Fibroblast of lung (primary cell): ENCODE results near the gene THUMPD1. TPM values are rescaled to one million over a fixed set of nuclear protein-coding genes. Genes with fewer than 3 reads are reported as not detected.
"Not testable (repeated sequence)": the region's sequence is repeated elsewhere in the genome, so short reads cannot be mapped to it uniquely, and the experiment has no call there.

Experiments used
- DNase-seq, 2 donors: peaks; one replicate each; pipeline versions ENCODE4 v3.0.0 to v3.0.0-alpha.2; 2010; ENCODE audit warnings: low read depth in 2 of 2
- H2AFZ ChIP-seq: 2 replicates; pipeline ENCODE4 v1.5.1; 2012; ENCODE audit warnings: low read length, control low read depth, inconsistent platforms
- H3K27ac ChIP-seq: 2 replicates; pipeline ENCODE4 v1.5.1; 2011; ENCODE audit warnings: low read length, control low read depth; ENCODE audit not compliant: insufficient read depth
- H3K27me3 ChIP-seq: 2 replicates; pipeline ENCODE4 v1.5.1; 2011; ENCODE audit warnings: mild to moderate bottlenecking, low read length; ENCODE audit not compliant: control insufficient read depth, insufficient read depth
- H3K36me3 ChIP-seq: 2 replicates; pipeline ENCODE4 v1.5.1; 2011; ENCODE audit warnings: low read length; ENCODE audit not compliant: control insufficient read depth, insufficient read depth
- H3K4me1 ChIP-seq: 2 replicates; pipeline ENCODE4 v1.5.1; 2011; ENCODE audit warnings: low read length; ENCODE audit not compliant: control insufficient read depth, insufficient read depth; ENCODE audit errors: extremely low read depth
- H3K4me2 ChIP-seq: 2 replicates; pipeline ENCODE4 v1.5.1; 2011; ENCODE audit warnings: low read length, control low read depth; ENCODE audit not compliant: insufficient read depth; ENCODE audit errors: extremely low read depth
- H3K4me3 ChIP-seq, 4 experiments: fragments of 200-600 bp in 1 of 4; sonication (generic) in 1 of 4; replicated peaks in 1 of 4; 2 replicates each; pipeline ENCODE4 v1.5.1; 2011 to 2016; ENCODE audit warnings: low read length in 4 of 4, low read depth in 3 of 4, mild to moderate bottlenecking in 3 of 4, control low read depth in 2 of 4, inconsistent platforms in 1 of 4, mixed read lengths in 1 of 4; ENCODE audit not compliant: insufficient read depth in 1 of 4; ENCODE audit errors: control extremely low read depth in 1 of 4
- H3K79me2 ChIP-seq: 2 replicates; pipeline ENCODE4 v1.5.1; 2012; ENCODE audit warnings: mild to moderate bottlenecking, low read length, inconsistent platforms; ENCODE audit not compliant: control insufficient read depth, insufficient read depth
- H3K9ac ChIP-seq: 2 replicates; pipeline ENCODE4 v1.5.1; 2011; ENCODE audit warnings: mild to moderate bottlenecking, low read length, control low read depth; ENCODE audit not compliant: insufficient read depth
- H3K9me3 ChIP-seq: 2 replicates; pipeline ENCODE4 v1.5.1; 2012; ENCODE audit warnings: low read depth, low read length; ENCODE audit not compliant: control insufficient read depth, insufficient read depth
- H4K20me1 ChIP-seq: 2 replicates; pipeline ENCODE4 v1.5.1; 2011; ENCODE audit warnings: low read length; ENCODE audit not compliant: control insufficient read depth, insufficient read depth; ENCODE audit errors: extremely low read depth
- CTCF ChIP-seq, 2 donors: IDR thresholded peaks in 1 of 2; conservative IDR thresholded peaks in 1 of 2; 1 replicate in 1 of 2; 2 replicates in 1 of 2; pipeline ENCODE4 v1.5.1; 2011 to 2012; ENCODE audit warnings: low read length in 2 of 2, control low read depth in 1 of 2, inconsistent platforms in 1 of 2, low read depth in 1 of 2, mild to moderate bottlenecking in 1 of 2
- EZH2 ChIP-seq: IDR thresholded peaks from 2 replicates; pipeline ENCODE4 v1.5.1; 2012; ENCODE audit warnings: low read length, control low read depth, mild to moderate bottlenecking; ENCODE audit errors: missing control alignments
- polyA plus RNA-seq, 2 donors: library from polyadenylated mRNA; depleted of rRNA in 1 of 2; stranded (reverse) in 1 of 2; unstranded in 1 of 2; fragments of >200 nt; gene quantifications; 2 replicates each; pipeline ENCODE4 v1.2.1, GENCODE V29; 2011 to 2012; ENCODE audit warnings: missing spikeins in 1 of 2
- total RNA-seq: library from RNA; depleted of rRNA; stranded (reverse); fragments of >200 nt; gene quantifications from 2 replicates; pipeline ENCODE4 v1.2.1, GENCODE V29; 2014

THUMPD1 gene
- total and polyA plus RNA-seq, 2 donors (not counting 1 experiment from before 2014, with no cell fraction given), result 31.0 to 54.3 TPM

- Histone ChIP-seq H2AFZ (no peak overlapping the region), H3K27me3 (no peaks in the 10 kb centered on the region), H3K4me1 (no peaks in the 10 kb centered on the region), H3K36me3 (no peaks in the 10 kb centered on the region), H3K79me2 (no peaks in the 10 kb centered on the region), H3K9me3 (no peaks in the 10 kb centered on the region), H3K4me2 (no peak overlapping the region), H3K4me3 (no peak overlapping the region), H4K20me1 (no peaks in the 10 kb centered on the region), H3K9ac (no peak overlapping the region), H3K27ac (no peak overlapping the region)
- no peak for DNase-seq
- TF ChIP-seq EZH2, result no peak
- no peak for TF ChIP-seq CTCF (conservative IDR thresholded peaks at IDR 0.05 in 1 of 2, IDR thresholded peaks at IDR 0.05 in 1 of 2; ENCODE audit: low read depth in 1 of 2, low read length in 2 of 2)
Measured at GRCh38 chr16:20760346-20760745, 18.7 kb upstream of the THUMPD1 start.

- H3K4me1 ChIP-seq, H3K27ac ChIP-seq, H3K9me3 ChIP-seq, H4K20me1 ChIP-seq, H3K79me2 ChIP-seq, H3K27me3 ChIP-seq, H3K4me3 ChIP-seq, H3K4me2 ChIP-seq, H3K9ac ChIP-seq, DNase-seq, H3K36me3 ChIP-seq, H2AFZ ChIP-seq: not testable (repeated sequence)
Measured at GRCh38 chr16:20755799-20756198, 14.2 kb upstream of the THUMPD1 start.

- Histone ChIP-seq H2AFZ (no peak overlapping the region), H3K9me3 (no peaks in the 10 kb centered on the region), H3K9ac (no peak overlapping the region), H3K4me3 (no peak overlapping the region), H3K36me3 (no peaks in the 10 kb centered on the region), H3K27me3 (no peaks in the 10 kb centered on the region), H3K4me2 (no peak overlapping the region), H3K27ac (no peak overlapping the region), H4K20me1 (no peaks in the 10 kb centered on the region), H3K79me2 (no peaks in the 10 kb centered on the region), H3K4me1 (no peaks in the 10 kb centered on the region)
- no peak for TF ChIP-seq EZH2
- DNase-seq, result no peak
Measured at GRCh38 chr16:20755238-20755637, 13.6 kb upstream of the THUMPD1 start.

- H4K20me1 ChIP-seq, result no peaks in the 10 kb centered on the region
- no peaks in the 10 kb centered on the region for H3K9me3 ChIP-seq
- TF ChIP-seq CTCF (conservative IDR thresholded peaks at IDR 0.05 in 1 of 2, IDR thresholded peaks at IDR 0.05 in 1 of 2; ENCODE audit: low read depth in 1 of 2, low read length in 2 of 2), result no peak
- TF ChIP-seq EZH2, result no peak
- H3K27me3 ChIP-seq, result no peaks in the 10 kb centered on the region
- no peak overlapping the region for H2AFZ ChIP-seq
- no peak overlapping the region for H3K4me3 ChIP-seq
- H3K9ac ChIP-seq, result no peak overlapping the region
- H3K4me2 ChIP-seq, result no peak overlapping the region
- no peaks in the 10 kb centered on the region for H3K36me3 ChIP-seq
- no peak overlapping the region for H3K27ac ChIP-seq
- DNase-seq, result no peak
- H3K79me2 ChIP-seq, result no peaks in the 10 kb centered on the region
- no peaks in the 10 kb centered on the region for H3K4me1 ChIP-seq
Measured at GRCh38 chr16:20753727-20754126, 12.1 kb upstream of the THUMPD1 start.
